Measurements from ENCODE around the gene GJA1.

DNA sequence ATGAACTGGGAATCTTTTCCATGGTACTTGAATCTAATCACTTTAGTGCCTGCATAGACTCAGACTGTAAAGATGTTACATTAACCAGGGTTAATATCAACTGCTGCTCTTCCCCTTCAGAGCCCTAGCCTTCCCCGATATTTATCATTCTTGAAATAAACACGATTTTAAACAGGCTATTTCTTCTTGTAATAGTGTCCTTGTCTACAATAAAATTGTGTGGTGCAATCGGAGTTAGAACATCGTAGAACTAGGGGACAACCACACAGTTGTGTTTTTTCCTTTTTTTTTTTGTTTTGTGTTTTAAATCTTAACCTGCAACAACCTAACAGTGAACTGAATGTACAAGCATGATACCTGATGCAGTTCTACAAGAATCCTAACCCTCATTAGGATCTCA is 4.5 kb downstream of the GJA1 start:
- TF ChIP-seq CTCF (IDR thresholded peaks at IDR 0.05) (no peak), POLR2A (IDR thresholded peaks at IDR 0.05) (no peak), POLR2AphosphoS5 (IDR thresholded peaks at IDR 0.05) (no peak)

Measured in prostate gland (tissue), 2 donors.